ENCODE data around the gene GPR62.

DNA sequence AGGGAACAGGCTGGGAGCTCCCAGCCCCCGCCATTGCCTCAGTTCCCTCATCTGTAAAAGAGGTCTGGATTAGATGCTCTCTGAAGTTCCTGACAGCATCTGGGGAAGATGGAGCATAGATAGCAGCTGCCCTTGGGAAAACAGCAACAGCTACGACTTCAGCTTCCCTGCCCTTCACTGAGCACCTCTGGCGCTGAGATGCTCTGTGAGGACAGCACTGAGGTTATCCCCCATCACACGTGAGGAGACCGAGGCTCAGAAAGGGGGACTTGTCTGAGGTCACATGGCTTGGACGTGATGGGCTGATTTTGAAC, 51.6 kb downstream of the GPR62 start:
- TF ChIP-seq, protein P1, sequence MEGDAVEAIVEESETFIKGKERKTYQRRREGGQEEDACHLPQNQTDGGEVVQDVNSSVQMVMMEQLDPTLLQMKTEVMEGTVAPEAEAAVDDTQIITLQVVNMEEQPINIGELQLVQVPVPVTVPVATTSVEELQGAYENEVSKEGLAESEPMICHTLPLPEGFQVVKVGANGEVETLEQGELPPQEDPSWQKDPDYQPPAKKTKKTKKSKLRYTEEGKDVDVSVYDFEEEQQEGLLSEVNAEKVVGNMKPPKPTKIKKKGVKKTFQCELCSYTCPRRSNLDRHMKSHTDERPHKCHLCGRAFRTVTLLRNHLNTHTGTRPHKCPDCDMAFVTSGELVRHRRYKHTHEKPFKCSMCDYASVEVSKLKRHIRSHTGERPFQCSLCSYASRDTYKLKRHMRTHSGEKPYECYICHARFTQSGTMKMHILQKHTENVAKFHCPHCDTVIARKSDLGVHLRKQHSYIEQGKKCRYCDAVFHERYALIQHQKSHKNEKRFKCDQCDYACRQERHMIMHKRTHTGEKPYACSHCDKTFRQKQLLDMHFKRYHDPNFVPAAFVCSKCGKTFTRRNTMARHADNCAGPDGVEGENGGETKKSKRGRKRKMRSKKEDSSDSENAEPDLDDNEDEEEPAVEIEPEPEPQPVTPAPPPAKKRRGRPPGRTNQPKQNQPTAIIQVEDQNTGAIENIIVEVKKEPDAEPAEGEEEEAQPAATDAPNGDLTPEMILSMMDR (conservative IDR thresholded peaks at IDR 0.05 in 1 of 2, IDR thresholded peaks at IDR 0.05 in 1 of 2; ENCODE audit: extremely low read depth in 1 of 2, insufficient read depth in 1 of 2, low read depth in 1 of 2, low read length in 2 of 2), result no peak
- no peak for TF ChIP-seq EZH2 (IDR thresholded peaks at IDR 0.05; ENCODE audit: borderline replicate concordance, low read length)
